Activated naive CD8-positive, alpha-beta T cell (primary cell): ENCODE data around the gene SPNS2.

Source experiments
- H3K27ac Mint-ChIP-seq: one replicate; pipeline ENCODE4 v1.8.0; 2021; ENCODE audit warnings: mixed read lengths
- H3K27me3 Mint-ChIP-seq: one replicate; pipeline ENCODE4 v1.8.0; 2021; ENCODE audit warnings: mixed read lengths
- H3K36me3 Mint-ChIP-seq: one replicate; pipeline ENCODE4 v1.8.0; 2021; ENCODE audit warnings: mixed read lengths
- H3K4me1 Mint-ChIP-seq: one replicate; pipeline ENCODE4 v1.8.0; 2021; ENCODE audit warnings: low read depth, mixed read lengths
- H3K4me3 Mint-ChIP-seq: one replicate; pipeline ENCODE4 v1.8.0; 2021; ENCODE audit warnings: mild to moderate bottlenecking, mixed read lengths
- H3K9me3 Mint-ChIP-seq: one replicate; pipeline ENCODE4 v1.8.0; 2021; ENCODE audit warnings: low read depth, mixed read lengths

Gene SPNS2

DNA sequence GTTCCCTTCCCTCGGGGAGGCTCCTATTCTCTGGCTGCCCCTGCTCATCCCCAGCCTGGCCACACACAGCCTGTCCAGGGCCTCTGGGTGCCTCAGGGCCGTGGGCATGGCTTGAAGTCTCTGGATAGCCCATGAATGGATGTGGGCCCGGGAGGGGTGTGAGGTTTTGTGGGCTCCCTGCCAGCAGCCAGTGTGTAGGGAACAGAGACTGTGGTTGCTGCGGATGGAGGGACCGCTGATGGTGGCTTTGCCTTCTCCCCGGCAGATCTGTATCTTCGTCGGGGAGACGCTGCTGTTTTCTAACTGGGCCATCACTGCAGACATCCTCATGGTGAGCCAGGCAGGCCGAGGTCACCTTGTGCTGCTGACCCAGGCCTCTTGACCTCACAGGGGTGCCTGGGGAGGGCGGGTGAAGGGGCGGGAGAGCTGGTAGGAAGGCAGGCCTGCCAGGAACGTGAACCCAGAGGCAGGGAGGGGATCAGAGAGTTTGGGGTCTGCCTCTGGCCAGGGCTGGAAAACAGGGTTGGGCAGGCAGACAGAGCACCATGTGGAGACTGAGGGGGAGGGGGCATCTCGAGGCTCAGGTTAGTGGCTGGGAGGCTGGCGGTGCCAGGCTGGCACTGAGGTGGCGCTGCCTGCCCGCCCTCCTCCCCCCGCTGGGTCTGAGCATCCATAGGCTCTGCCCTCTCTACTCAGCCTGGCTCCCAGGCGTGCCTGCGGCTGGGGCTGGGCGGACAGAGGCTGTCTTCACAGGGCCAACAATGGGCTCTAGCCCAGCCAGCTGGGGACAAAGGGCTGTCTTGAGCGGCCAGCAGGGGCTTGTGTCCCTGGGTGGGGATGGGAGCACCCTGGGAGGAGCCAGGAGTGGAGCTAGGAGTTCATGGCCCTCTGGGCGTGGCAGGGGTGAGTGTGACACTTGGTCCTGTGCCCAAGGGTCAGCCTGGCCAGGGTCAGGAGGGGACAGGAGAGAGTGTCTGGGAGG lies 35.1 kb downstream of the SPNS2 start:
- peaks cover 2% of the 10 kb centered on the region for H3K27me3 Mint-ChIP-seq
- H3K36me3 Mint-ChIP-seq: no peaks in the 10 kb centered on the region
- H3K27ac Mint-ChIP-seq: no peak overlapping the region

DNA sequence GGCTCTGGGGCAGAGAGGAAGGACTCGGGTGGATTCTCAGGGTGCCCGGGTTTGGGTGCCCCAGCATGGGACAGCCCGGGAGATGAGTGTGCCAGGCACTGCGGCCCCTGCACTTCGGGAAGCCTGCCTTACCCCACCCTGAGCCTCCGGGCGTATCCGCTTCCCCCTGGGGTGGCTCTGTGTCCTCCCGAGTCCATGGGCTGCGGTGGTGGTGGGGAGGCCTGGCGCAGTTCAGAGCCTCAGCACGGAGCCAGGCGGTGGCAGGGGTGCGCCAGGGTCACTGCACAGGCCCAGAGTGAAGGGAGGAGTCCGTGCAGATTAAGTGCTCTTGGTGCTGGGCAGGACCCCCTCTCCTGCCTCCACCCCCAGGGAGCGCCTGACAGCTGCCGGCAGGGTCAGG lies 35.8 kb downstream of the SPNS2 start:
- H3K27me3 Mint-ChIP-seq: peaks cover 2% of the 10 kb centered on the region
- no peaks in the 10 kb centered on the region for H3K36me3 Mint-ChIP-seq
- no peaks in the 10 kb centered on the region for H3K9me3 Mint-ChIP-seq
- no peak overlapping the region for H3K4me3 Mint-ChIP-seq
- no peak overlapping the region for H3K27ac Mint-ChIP-seq
- H3K4me1 Mint-ChIP-seq: peaks cover 8% of the 10 kb centered on the region

More for the DNA sequence above, 35.1 kb downstream of the SPNS2 start:
- H3K9me3 Mint-ChIP-seq: no peaks in the 10 kb centered on the region
- H3K4me3 Mint-ChIP-seq: no peak overlapping the region
- H3K4me1 Mint-ChIP-seq: peaks cover 8% of the 10 kb centered on the region

DNA sequence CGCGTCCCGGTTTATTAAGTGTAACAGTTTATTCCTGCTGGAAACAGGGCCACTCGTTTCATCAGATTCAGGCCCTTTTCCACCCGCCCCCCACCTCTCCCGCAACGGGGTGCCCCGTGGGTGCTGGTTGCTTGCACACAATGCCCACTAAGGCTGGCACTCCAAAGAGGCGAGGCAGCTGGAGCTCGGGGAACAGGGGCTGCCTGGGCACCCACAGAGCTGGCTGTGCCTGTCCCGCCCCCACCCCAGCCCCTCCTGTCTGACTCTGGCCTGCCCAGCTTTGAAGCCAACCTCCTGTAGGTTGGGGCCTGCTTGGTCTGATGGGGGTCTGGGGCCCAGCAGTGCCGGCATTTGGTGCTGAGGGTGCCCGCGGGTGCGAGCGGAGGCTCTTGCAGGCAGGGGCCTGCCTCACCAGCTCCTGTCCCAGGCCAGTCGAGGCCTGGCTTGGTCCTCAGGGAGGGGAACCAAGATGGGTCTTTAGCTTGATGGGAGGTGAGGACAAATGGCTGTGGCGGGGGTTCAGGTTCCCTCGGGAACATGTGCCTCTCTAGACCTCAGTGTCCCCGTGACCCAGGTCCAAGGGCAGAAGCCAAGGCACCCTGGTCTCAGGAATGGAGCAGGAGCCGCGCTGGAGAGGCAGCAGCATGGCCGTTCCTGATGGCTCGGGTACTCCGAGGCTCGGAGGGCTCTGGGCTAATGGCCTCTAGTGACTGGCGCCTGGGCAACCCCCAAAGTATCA lies 36.4 kb downstream of the SPNS2 start:
- no peak overlapping the region for H3K4me3 Mint-ChIP-seq

DNA sequence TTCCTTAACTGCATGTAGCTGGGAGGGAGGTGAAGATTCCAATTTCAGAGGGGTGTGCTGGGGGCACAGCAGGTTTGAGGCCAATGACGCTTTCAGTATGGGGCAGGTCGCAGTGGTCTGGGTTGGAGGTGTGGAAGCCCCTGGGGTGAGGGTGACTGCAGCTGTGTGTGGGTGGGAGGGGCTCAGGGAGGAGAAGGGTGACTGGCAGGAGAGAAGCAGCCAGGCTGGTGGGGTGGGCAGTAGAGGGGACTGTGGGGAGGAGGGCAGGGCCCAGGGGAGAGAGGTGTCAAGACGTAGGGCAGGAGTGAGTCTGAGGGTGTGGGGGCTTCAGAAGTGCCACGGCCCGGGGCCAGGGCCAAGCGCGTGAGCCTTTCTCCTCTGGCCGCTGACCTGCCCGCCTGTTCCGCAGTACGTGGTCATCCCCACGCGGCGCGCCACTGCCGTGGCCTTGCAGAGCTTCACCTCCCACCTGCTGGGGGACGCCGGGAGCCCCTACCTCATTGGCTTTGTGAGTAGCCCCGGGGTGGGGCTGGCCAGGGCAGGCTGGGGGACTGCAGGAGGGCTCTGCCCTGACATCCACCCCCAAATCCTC lies 37.1 kb downstream of the SPNS2 start:
- H3K4me3 Mint-ChIP-seq: no peak overlapping the region
- H3K27me3 Mint-ChIP-seq: peaks cover 2% of the 10 kb centered on the region
- no peaks in the 10 kb centered on the region for H3K36me3 Mint-ChIP-seq
- no peaks in the 10 kb centered on the region for H3K9me3 Mint-ChIP-seq
- H3K4me1 Mint-ChIP-seq: peaks cover 8% of the 10 kb centered on the region
- H3K27ac Mint-ChIP-seq: no peak overlapping the region

More for the DNA sequence above, 36.4 kb downstream of the SPNS2 start:
- H3K27ac Mint-ChIP-seq: no peak overlapping the region
- no peaks in the 10 kb centered on the region for H3K9me3 Mint-ChIP-seq
- peaks cover 8% of the 10 kb centered on the region for H3K4me1 Mint-ChIP-seq
- peaks cover 2% of the 10 kb centered on the region for H3K27me3 Mint-ChIP-seq
- no peaks in the 10 kb centered on the region for H3K36me3 Mint-ChIP-seq

DNA sequence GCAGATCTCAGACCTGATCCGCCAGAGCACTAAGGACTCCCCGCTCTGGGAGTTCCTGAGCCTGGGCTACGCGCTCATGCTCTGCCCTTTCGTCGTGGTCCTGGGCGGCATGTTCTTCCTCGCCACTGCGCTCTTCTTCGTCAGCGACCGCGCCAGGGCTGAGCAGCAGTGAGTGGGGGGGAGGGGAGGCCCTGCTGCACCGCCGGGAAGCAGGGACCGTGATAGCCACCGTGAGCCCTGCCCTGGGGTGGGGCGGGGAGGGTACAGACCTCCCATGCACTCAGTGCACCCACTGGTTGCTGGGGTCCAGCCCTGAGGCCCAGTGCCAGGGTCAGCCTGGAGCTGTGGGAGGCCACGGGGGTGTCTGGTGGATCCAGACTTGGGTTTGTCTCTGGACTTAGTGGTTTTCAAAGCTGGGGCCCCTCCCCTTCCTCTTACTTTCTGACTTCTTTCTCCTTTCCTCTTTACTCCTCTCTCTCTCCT lies 37.6 kb downstream of the SPNS2 start:
- Mint-ChIP-seq H3K36me3 (no peaks in the 10 kb centered on the region), H3K27ac (no peak overlapping the region), H3K4me1 (peaks cover 8% of the 10 kb centered on the region)

DNA sequence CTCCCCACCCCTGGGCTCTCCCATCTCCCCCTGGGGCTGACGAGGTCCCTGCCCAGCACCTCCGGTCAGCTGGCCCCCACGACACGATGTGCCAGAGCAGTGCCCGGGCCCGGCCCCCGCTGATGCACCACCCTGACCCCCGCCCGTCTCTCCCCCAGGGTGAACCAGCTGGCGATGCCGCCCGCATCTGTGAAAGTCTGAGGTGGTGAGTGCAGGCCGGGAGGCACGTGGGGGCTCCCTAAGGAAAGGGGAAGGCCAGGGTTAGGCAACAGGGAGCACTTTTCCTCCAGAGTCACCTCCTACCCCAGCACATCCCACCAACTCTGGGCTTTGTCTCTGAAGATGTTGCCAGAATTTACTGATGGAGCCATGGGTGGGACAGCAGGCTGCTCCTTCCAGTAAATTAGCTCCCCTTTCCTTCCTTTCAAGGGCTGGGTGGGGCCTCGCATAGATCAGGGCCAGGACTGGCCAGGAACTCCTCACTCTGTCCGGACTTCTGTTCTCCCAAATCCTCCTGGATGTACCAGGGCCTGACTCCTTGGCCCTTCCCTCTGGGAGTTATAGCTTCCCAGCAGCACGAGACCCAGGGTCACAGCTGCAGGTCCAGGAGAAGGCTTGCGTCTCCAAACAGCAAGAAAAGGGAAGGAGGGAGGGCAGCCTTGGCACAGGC lies 38.2 kb downstream of the SPNS2 start:
- Mint-ChIP-seq H3K27ac (peak overlapping the region; percentile 16), H3K4me3 (no peak overlapping the region), H3K36me3 (no peaks in the 10 kb centered on the region)

More for the DNA sequence above, 37.6 kb downstream of the SPNS2 start:
- no peak overlapping the region for H3K4me3 Mint-ChIP-seq
- H3K9me3 Mint-ChIP-seq: no peaks in the 10 kb centered on the region
- peaks cover 2% of the 10 kb centered on the region for H3K27me3 Mint-ChIP-seq

DNA sequence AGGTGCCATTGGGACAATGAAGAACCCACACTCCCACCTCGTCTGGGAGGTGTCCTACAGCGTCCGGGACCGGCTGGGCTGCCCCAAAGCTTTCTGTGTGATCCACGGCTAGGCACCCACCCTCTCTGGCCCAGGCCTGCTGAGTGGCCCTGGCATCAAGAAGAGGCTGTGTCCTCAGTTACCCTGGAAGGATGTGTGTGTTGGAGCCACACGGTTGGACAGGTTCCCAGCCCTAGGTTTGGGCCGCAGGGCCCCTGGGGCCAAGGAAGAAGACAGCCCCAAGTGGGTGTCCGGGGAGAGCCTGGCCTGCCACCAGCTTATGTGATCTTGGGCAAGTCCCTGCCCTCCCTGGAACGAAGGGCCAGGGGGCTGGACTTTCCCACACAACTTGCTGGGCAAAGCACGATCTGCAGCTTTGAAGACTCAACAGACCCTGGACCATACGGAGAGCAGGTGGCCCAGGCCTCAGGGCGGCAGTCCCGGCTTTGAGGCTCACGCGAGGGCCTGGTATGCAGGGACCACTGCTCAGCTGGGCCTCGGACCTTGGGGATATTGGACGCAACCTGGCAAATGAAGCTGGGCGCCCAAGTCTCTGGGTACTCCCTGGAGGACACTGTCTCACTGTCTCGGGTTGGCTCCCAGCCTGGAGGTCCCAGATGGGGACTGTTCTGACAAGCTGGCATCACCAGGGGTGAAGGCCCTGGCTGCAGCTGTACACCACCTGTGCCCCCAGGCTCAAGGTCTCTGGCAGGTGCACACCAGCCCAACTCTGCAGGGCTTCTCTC lies 39.0 kb downstream of the SPNS2 start:
- H3K4me1 Mint-ChIP-seq: peaks cover 8% of the 10 kb centered on the region
- no peak overlapping the region for H3K27ac Mint-ChIP-seq
- H3K27me3 Mint-ChIP-seq: no peaks in the 10 kb centered on the region
- no peaks in the 10 kb centered on the region for H3K9me3 Mint-ChIP-seq
- H3K36me3 Mint-ChIP-seq: no peaks in the 10 kb centered on the region
- H3K4me3 Mint-ChIP-seq: no peak overlapping the region

More for the DNA sequence above, 38.2 kb downstream of the SPNS2 start:
- H3K27me3 Mint-ChIP-seq: peaks cover 2% of the 10 kb centered on the region
- H3K4me1 Mint-ChIP-seq: peaks cover 8% of the 10 kb centered on the region
- no peaks in the 10 kb centered on the region for H3K9me3 Mint-ChIP-seq

DNA sequence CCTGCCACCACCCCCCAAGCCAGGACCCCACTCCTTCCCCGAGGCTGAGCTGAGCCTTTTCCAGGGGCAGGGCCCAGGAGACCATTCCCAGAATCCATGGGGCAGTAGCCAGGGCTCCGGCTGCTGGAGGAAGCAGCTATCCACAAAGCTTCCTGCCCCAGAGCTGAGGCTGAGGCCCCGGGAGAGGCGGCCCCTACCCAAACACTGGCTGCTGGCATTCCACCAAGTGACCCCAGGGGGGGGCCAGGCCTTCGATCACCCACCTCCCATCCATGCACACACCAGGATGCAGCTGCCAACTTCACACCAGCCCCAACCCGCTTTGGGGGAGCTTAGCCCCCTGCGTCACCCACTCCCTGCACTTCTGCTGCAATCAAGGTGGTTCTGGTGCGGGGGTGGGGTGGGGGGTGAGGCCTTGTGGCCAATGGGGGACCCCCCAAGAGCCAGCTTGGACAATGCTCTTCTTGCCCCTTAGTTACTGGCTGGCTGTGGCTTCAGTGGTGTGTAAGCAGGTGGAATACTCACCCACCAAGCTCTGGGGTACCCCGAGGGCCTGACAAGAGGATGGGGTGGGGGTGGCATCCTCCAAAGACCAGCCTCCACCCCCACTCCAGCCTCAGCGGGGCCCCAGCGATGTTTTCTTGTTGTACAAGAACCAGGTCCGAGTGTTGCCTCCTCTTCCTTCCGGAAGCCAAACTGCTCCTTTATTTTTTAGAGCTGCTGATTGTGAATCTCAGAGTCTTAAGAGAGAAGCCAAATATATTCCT lies 39.7 kb downstream of the SPNS2 start:
- Mint-ChIP-seq H3K36me3 (no peaks in the 10 kb centered on the region), H3K27ac (no peak overlapping the region), H3K9me3 (no peaks in the 10 kb centered on the region), H3K27me3 (no peaks in the 10 kb centered on the region), H3K4me1 (peaks cover 4% of the 10 kb centered on the region), H3K4me3 (no peak overlapping the region)

DNA sequence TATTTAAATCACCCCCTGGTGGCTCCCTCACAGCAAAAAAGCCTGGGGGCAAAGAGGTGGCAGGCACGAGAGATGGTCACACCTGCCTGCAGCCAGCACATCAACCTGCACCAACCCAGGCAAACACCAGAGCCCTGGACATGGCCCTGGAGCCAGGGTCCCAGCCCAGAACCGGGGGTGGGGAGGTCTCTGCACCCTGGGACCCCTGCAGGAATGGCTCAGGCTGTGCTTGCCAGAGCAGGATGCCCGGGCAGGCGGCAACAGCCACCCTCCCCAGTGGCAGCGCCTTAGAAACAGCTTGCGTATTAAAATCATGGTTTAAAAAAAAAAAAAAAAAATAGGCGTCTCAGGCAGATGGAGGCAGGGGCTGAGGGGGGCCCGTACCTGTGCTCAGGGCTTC lies 40.3 kb downstream of the SPNS2 start:
- no peaks in the 10 kb centered on the region for H3K4me1 Mint-ChIP-seq
- H3K9me3 Mint-ChIP-seq: no peaks in the 10 kb centered on the region
- H3K27ac Mint-ChIP-seq: no peak overlapping the region
- H3K36me3 Mint-ChIP-seq: no peaks in the 10 kb centered on the region
- no peak overlapping the region for H3K4me3 Mint-ChIP-seq
- no peaks in the 10 kb centered on the region for H3K27me3 Mint-ChIP-seq

DNA sequence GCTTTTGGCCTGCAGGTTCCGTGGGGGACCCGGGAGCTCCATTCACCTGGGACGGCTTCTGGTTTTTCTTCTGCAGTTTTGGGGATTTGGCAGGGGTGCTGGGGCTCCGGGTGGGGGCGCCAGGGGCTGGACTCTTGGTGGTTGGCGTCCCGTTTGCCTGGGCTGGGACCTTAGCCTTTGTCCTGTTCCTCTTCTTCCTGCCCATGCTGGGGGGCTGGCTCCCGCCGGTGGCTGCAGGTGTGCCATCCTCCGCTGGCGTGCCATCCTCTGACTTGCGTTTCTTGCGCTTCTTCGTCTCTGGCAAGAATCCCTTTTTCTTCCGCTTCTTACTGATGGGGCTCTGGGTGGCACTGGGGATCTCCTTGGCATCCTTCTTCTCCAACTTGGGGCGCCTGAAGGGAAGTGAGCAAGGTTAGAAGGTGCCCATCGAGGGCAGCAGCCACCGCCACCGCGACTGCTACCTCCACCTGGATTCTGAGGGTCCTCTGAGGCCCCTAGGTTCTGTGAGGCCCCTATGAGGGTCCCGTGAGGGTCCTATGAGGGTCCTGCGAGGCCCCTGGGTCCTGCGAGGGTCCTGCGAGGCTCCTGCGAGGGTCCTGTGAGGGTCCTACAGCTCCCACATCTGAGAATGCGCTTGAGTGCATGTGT lies 41.0 kb downstream of the SPNS2 start:
- Mint-ChIP-seq H3K9me3 (no peaks in the 10 kb centered on the region), H3K36me3 (no peaks in the 10 kb centered on the region), H3K4me1 (no peaks in the 10 kb centered on the region), H3K27me3 (no peaks in the 10 kb centered on the region), H3K27ac (no peak overlapping the region), H3K4me3 (no peak overlapping the region)

DNA sequence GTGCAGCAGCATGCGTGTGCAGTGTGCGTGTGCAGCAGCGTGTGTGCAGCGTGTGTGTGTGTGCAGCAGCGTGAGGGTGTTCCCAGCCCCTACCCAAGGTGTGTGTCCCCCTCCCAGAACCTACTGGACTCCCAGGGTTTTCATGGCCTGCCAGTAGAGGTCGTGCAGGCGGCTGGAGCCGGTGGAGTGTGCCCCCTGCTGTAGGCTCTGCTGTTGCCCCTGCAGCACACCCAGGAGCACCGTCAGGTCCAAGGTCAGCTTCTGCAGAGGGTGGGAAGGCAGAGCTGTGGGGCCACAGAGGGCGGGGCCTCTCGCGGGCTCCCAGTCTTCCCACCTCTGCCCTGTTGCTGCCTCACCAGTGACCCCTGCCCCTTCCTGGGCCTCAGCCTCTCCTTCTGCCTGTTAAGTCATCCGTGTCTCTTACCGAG lies 41.6 kb downstream of the SPNS2 start:
- Mint-ChIP-seq H3K4me1 (no peaks in the 10 kb centered on the region), H3K27ac (no peak overlapping the region), H3K36me3 (no peaks in the 10 kb centered on the region), H3K4me3 (no peak overlapping the region), H3K9me3 (no peaks in the 10 kb centered on the region), H3K27me3 (no peaks in the 10 kb centered on the region)

DNA sequence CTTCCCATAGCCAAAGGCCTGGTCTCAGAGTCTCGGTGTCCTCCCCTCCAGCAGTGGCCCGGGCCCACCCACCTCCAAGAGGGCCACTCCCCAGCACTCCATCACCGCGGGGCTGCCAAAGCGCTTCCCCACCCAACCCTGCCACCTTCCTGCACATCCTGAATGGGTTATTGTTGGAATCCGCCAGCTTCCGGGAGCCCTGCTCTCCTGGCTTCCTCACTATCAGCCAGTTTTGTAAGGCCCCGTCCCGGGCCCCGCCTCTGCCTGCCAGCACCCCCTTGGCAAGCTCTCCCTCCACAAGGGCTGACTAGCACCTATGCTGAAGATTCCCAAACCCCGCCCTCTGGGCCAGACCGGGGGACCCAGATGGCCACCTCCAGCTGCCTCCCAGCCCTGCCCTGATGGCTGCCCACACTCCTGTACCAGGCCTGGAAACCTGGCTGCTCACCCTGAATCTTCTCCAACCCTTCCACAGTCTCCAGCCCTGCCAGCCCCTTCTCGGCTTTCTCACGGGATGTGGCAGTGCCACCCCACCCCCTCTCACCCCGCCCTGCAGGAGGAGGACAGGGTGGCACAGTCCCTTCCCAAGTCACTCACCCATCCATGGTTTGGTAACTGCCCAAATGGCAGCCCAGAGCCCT lies 42.1 kb downstream of the SPNS2 start:
- Mint-ChIP-seq H3K36me3 (no peaks in the 10 kb centered on the region), H3K4me1 (no peaks in the 10 kb centered on the region), H3K27me3 (no peaks in the 10 kb centered on the region), H3K27ac (no peak overlapping the region), H3K4me3 (no peak overlapping the region), H3K9me3 (no peaks in the 10 kb centered on the region)
